Measurements from ENCODE around the gene CHRDL2. TPM values are rescaled to one million over a fixed set of nuclear protein-coding genes. Genes with fewer than 3 reads are reported as not detected.
A peak's percentile ranks its signal among the peaks of the same experiment; 100 is the strongest.
"Not testable (repeated sequence)": the region's sequence is repeated elsewhere in the genome, so short reads cannot be mapped to it uniquely, and the experiment has no call there.

Gene CHRDL2
- total RNA-seq, 1 experiment from 2014 or later: not detected

- DNase-seq (ENCODE audit: low read depth in 1 of 2, low spot score in 2 of 2): no peak
- Histone ChIP-seq H3K27ac (peak overlapping the region; percentile 57), H3K36me3 (no peaks in the 10 kb centered on the region), H3K4me3 (no peak overlapping the region), H3K4me1 (replicated peaks) (peaks cover 25% of the 10 kb centered on the region), H3K27me3 (replicated peaks) (no peaks in the 10 kb centered on the region), H3K9me3 (replicated peaks) (no peaks in the 10 kb centered on the region)
Measured at GRCh38 chr11:74672332-74672955, 58.8 kb downstream of the CHRDL2 start.

GRCh38 chr11:74671520-74672196 lies 59.6 kb downstream of the CHRDL2 start:
- H3K9me3 ChIP-seq (replicated peaks): no peaks in the 10 kb centered on the region
- DNase-seq (ENCODE audit: low read depth in 1 of 2, low spot score in 2 of 2): peak in 1 of 2 experiments; percentile 35

GRCh38 chr11:74670171-74670570 lies 61.1 kb downstream of the CHRDL2 start:
- Histone ChIP-seq H3K27ac (no peak overlapping the region), H3K4me1 (replicated peaks) (peaks cover 25% of the 10 kb centered on the region), H3K9me3 (replicated peaks) (no peaks in the 10 kb centered on the region), H3K27me3 (replicated peaks) (no peaks in the 10 kb centered on the region), H3K4me3 (no peak overlapping the region), H3K36me3 (no peaks in the 10 kb centered on the region)
- no peak for DNase-seq (ENCODE audit: low read depth in 1 of 2, low spot score in 2 of 2)

More at GRCh38 chr11:74671520-74672196, 59.6 kb downstream of the CHRDL2 start:
- Histone ChIP-seq H3K4me1 (replicated peaks) (peaks cover 25% of the 10 kb centered on the region), H3K27ac (peak overlapping the region; percentile 57; the same call in 1 of the 2 replicates), H3K27me3 (replicated peaks) (no peaks in the 10 kb centered on the region), H3K36me3 (no peaks in the 10 kb centered on the region), H3K4me3 (no peak overlapping the region)

GRCh38 chr11:74669211-74670160 lies 61.7 kb downstream of the CHRDL2 start:
- Histone ChIP-seq H3K9me3 (replicated peaks) (no peaks in the 10 kb centered on the region), H3K27me3 (replicated peaks) (no peaks in the 10 kb centered on the region), H3K27ac (no peak overlapping the region), H3K4me3 (no peak overlapping the region), H3K4me1 (replicated peaks) (peaks cover 25% of the 10 kb centered on the region), H3K36me3 (no peaks in the 10 kb centered on the region)
- no peak for DNase-seq (ENCODE audit: low read depth in 1 of 2, low spot score in 2 of 2)

- H3K27me3 ChIP-seq (replicated peaks): no peaks in the 10 kb centered on the region
- no peak overlapping the region for H3K27ac ChIP-seq
- no peak for DNase-seq (ENCODE audit: low read depth in 1 of 2, low spot score in 2 of 2)
- no peaks in the 10 kb centered on the region for H3K36me3 ChIP-seq
- H3K4me3 ChIP-seq: no peak overlapping the region
- no peaks in the 10 kb centered on the region for H3K4me1 ChIP-seq (replicated peaks)
- no peaks in the 10 kb centered on the region for H3K9me3 ChIP-seq (replicated peaks)
Measured at GRCh38 chr11:74663315-74663714, 67.9 kb downstream of the CHRDL2 start.

GRCh38 chr11:74662487-74663103 lies 68.6 kb downstream of the CHRDL2 start:
- no peaks in the 10 kb centered on the region for H3K36me3 ChIP-seq
- no peak overlapping the region for H3K4me3 ChIP-seq
- no peaks in the 10 kb centered on the region for H3K9me3 ChIP-seq (replicated peaks)
- no peaks in the 10 kb centered on the region for H3K27me3 ChIP-seq (replicated peaks)
- H3K27ac ChIP-seq: no peak overlapping the region
- no peaks in the 10 kb centered on the region for H3K4me1 ChIP-seq (replicated peaks)
- DNase-seq (ENCODE audit: low read depth in 1 of 2, low spot score in 2 of 2): no peak

- H3K4me3 ChIP-seq; H3K9me3 ChIP-seq (replicated peaks); H3K4me1 ChIP-seq (replicated peaks); H3K36me3 ChIP-seq; H3K27ac ChIP-seq; DNase-seq (ENCODE audit: low read depth in 1 of 2, low spot score in 2 of 2); H3K27me3 ChIP-seq (replicated peaks): not testable (repeated sequence)
Measured at GRCh38 chr11:74659124-74659523, 72.1 kb downstream of the CHRDL2 start.

GRCh38 chr11:74654976-74655375 lies 76.2 kb downstream of the CHRDL2 start:
- H3K4me3 ChIP-seq: no peak overlapping the region
- no peak overlapping the region for H3K27ac ChIP-seq
- peaks cover 4% of the 10 kb centered on the region; the same call in 1 of the 2 replicates for H3K4me1 ChIP-seq (replicated peaks)
- no peaks in the 10 kb centered on the region for H3K9me3 ChIP-seq (replicated peaks)
- no peaks in the 10 kb centered on the region for H3K36me3 ChIP-seq
- DNase-seq (ENCODE audit: low read depth in 1 of 2, low spot score in 2 of 2): no peak
- H3K27me3 ChIP-seq (replicated peaks): no peaks in the 10 kb centered on the region

- Histone ChIP-seq H3K27me3 (replicated peaks) (no peaks in the 10 kb centered on the region), H3K4me1 (replicated peaks) (peaks cover 4% of the 10 kb centered on the region; the same call in 1 of the 2 replicates), H3K9me3 (replicated peaks) (no peaks in the 10 kb centered on the region), H3K27ac (no peak overlapping the region), H3K36me3 (no peaks in the 10 kb centered on the region), H3K4me3 (no peak overlapping the region)
- peak in 1 of 2 experiments; percentile 18 for DNase-seq (ENCODE audit: low read depth in 1 of 2, low spot score in 2 of 2)
Measured at GRCh38 chr11:74650498-74650897, 80.7 kb downstream of the CHRDL2 start.

- DNase-seq (ENCODE audit: low read depth in 1 of 2, low spot score in 2 of 2): no peak
- Histone ChIP-seq H3K27ac (no peak overlapping the region), H3K9me3 (replicated peaks) (no peaks in the 10 kb centered on the region), H3K4me3 (no peak overlapping the region), H3K4me1 (replicated peaks) (peaks cover 12% of the 10 kb centered on the region), H3K36me3 (no peaks in the 10 kb centered on the region), H3K27me3 (replicated peaks) (no peaks in the 10 kb centered on the region)
Measured at GRCh38 chr11:74648894-74649293, 82.3 kb downstream of the CHRDL2 start.

- no peak for DNase-seq (ENCODE audit: low read depth in 1 of 2, low spot score in 2 of 2)
- Histone ChIP-seq H3K9me3 (replicated peaks) (no peaks in the 10 kb centered on the region), H3K4me1 (replicated peaks) (peaks cover 14% of the 10 kb centered on the region), H3K4me3 (no peak overlapping the region), H3K36me3 (0 out of 2 replicates have a peak, but pooled peaks cover 1% of the 10 kb centered on the region), H3K27me3 (replicated peaks) (no peaks in the 10 kb centered on the region), H3K27ac (no peak overlapping the region)
Measured at GRCh38 chr11:74647831-74648230, 83.4 kb downstream of the CHRDL2 start.

- Histone ChIP-seq H3K36me3 (peaks cover 4% of the 10 kb centered on the region; the same call in 1 of the 2 replicates), H3K9me3 (replicated peaks) (no peaks in the 10 kb centered on the region), H3K4me1 (replicated peaks) (peaks cover 14% of the 10 kb centered on the region), H3K27me3 (replicated peaks) (no peaks in the 10 kb centered on the region), H3K4me3 (no peak overlapping the region), H3K27ac (no peak overlapping the region)
- no peak for DNase-seq (ENCODE audit: low read depth in 1 of 2, low spot score in 2 of 2)
Measured at GRCh38 chr11:74647404-74647803, 83.8 kb downstream of the CHRDL2 start.

- H3K4me3 ChIP-seq: no peak overlapping the region
- DNase-seq (ENCODE audit: low read depth in 1 of 2, low spot score in 2 of 2): no peak
- peaks cover 6% of the 10 kb centered on the region; the same call in 1 of the 2 replicates for H3K36me3 ChIP-seq
- H3K9me3 ChIP-seq (replicated peaks): no peaks in the 10 kb centered on the region
- H3K27ac ChIP-seq: no peak overlapping the region
- H3K4me1 ChIP-seq (replicated peaks): peaks cover 14% of the 10 kb centered on the region
- no peaks in the 10 kb centered on the region for H3K27me3 ChIP-seq (replicated peaks)
Measured at GRCh38 chr11:74646954-74647353, 84.3 kb downstream of the CHRDL2 start.
